Fibroblast of mammary gland (primary cell): ENCODE data around the gene HBE1.

Experiments used
- DNase-seq: peaks from one replicate; pipeline ENCODE4 v3.0.0-alpha.2; 2010; ENCODE audit warnings: low read depth
- H3K4me3 ChIP-seq: 2 replicates; pipeline ENCODE4 v1.5.1; 2011; ENCODE audit warnings: low read depth, mild to moderate bottlenecking, low read length, moderate library complexity; ENCODE audit not compliant: control insufficient read depth
- CTCF ChIP-seq: conservative IDR thresholded peaks from 2 replicates; pipeline ENCODE4 v1.5.1; 2011; ENCODE audit warnings: low read depth, low read length, inconsistent platforms; ENCODE audit not compliant: control insufficient read depth, insufficient read depth

The HBE1 gene

DNA sequence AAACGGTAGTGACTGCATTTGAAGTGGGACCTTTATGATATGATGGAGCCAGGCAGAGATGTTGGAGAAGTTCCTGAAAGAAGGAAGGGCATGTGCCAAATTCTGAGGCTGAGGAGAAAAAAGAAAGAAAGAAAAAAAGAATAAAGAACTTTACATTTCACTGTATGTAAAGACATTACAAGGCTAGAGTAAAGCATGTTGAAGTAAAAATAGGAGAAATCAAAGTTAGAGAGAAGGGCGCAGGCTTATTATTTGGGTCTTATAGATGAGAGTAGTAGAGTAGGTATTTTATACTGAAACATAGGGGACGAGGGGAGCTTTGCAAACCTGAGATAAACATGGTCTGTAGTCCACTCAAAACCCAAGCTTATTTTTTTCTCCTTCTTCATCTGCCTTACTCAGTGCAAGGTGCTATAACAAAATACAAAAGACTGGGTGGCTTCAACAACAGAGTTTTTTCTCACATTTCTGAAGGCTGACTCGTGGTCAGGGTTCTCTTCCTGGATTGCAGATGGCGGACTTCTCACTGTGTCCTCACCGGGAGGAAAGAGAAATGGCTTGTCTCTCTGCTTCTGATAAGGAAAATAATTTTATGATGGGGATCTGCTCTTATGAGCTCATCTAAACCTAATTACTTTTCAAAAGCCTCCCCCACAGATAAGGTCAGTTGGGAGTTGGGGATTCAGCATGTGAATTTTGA is 22.8 kb downstream of the HBE1 start:
- TF ChIP-seq CTCF, result no peak
- H3K4me3 ChIP-seq, result no peak overlapping the region
- no peak for DNase-seq

DNA sequence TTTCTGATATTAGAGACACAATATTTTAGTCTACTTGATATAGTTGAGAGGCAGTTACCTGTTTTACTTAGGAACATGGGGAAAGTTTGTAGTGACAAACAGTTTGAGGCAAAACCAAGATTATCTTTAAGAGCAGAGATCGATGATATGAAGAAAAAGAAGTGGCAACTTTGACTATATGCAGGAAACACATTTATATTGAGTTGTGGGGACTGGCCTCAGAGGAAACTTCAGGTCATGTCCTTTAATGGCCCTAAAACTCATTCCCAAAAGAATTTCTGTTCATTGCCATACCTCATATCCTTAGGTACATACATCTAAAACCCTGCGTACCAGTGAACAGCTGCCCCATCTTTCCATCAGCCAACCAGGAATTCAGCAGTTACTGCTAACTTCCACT is 24.6 kb downstream of the HBE1 start:
- no peak for TF ChIP-seq CTCF
- no peak for DNase-seq
- no peak overlapping the region for H3K4me3 ChIP-seq

- DNase-seq, result no peak
- no peak overlapping the region for H3K4me3 ChIP-seq
- TF ChIP-seq CTCF, result no peak
These were observed 25.9 kb downstream of the HBE1 start for GRCh38 chr11:5243816-5244180.

- no peak overlapping the region for H3K4me3 ChIP-seq
- peak; percentile 4 for DNase-seq
- no peak for TF ChIP-seq CTCF
These were observed 26.6 kb downstream of the HBE1 start for GRCh38 chr11:5242933-5243815.

DNA sequence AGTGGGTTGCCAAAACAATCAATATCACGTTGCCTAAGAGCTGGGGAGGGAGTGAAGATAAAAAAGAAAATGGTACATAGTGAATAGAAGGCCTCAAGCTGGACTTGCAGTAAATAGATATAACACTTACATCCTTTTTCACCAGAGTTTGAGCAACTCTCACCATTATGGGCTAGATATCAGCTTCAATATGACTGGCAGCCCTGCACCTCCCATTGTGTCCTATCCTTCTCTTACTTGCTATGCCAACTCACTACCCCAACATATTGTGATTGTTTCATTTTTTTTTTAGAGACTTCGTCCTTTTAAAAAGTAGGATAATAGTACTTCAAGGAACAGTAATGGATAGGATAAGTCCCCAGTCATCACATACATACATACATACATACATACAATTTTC is 27.5 kb downstream of the HBE1 start:
- no peak for TF ChIP-seq CTCF
- DNase-seq, result no peak

DNA sequence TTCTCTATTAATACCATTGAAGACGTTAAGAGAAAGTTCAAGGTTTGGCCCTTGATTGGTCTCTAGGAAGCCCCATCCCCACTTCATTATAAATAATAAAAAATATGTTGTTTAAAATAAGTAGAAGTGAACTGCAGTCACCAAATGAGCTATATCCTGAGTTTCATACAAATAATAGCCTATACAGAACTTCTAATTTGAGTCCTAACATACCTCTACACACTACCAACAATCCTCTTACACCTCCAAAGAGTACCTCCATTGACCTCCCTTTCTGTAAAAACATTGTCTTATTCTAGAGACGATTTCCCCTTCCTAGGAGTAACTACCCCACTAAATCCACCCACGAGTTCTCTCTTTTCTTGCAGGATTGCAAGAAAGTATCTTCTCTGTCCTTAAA is 28.3 kb downstream of the HBE1 start:
- H3K4me3 ChIP-seq, result no peak overlapping the region
- DNase-seq, result no peak
- no peak for TF ChIP-seq CTCF

More for the DNA sequence above, 27.5 kb downstream of the HBE1 start:
- no peak overlapping the region for H3K4me3 ChIP-seq
